ENCODE results near the gene MAPKAP1. TPM values are rescaled to one million over a fixed set of nuclear protein-coding genes. Genes with fewer than 3 reads are reported as not detected.

Gene MAPKAP1
- total RNA-seq, 2 experiments from 2014 or later = 66.2 to 78.8 TPM

DNA sequence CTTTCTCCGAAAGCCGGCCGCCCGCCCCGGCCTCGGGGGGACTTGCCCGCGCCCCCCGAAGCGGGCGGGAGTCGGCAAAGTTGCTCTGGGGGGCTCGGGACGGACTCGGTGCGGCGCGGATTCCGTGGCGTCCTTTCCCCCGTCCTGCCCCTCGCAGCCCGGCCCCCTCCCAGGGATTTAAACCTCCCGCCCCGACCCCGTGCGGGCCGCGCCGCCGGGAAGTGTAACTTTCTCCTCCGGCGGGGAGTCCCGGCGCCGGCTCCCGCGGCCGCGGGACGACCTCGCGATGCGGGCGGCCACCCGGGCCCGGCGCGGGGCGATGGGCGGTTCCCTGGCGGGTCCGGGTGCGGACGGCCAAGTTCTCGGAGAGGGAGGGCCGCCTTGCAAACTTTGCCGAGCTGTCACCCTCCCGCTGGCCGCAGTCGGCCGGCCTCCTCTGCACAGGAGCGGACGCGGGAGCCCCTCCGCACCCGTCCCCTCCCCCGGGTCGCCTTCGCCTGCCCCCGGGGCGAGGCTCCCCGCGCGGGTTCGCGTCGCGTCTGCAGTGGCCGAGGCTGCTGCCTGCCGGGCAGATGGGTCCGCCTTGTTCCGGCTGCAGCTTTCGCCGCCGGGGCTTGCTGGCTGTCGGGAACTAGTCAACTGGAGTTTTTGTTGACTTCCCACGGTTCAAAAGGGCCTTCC is 40.9 kb upstream of the MAPKAP1 start:
- Histone ChIP-seq H3K4me3 (ENCODE audit: low read depth, low read length, poor library complexity, severe bottlenecking) (peak overlapping the region; percentile 70), H3K36me3 (ENCODE audit: insufficient read depth, low read length) (peaks cover 21% of the 10 kb centered on the region), H3K27ac (ENCODE audit: low read depth, low read length, poor library complexity, severe bottlenecking) (no peak overlapping the region), H3K9me2 (ENCODE audit: insufficient read depth, low read length) (no peaks in the 10 kb centered on the region), H2AFZ (ENCODE audit: low read length) (peak overlapping the region; percentile 23; the same call in 1 of the 2 replicates), H3K4me1 (ENCODE audit: insufficient read depth, low read length, poor library complexity, severe bottlenecking) (peaks cover 26% of the 10 kb centered on the region), H3K9me3 (ENCODE audit: low read length) (no peaks in the 10 kb centered on the region), H3K79me2 (ENCODE audit: insufficient read depth, low read depth, low read length) (no peaks in the 10 kb centered on the region), H3K4me2 (ENCODE audit: low read length) (peak overlapping the region; percentile 71), H4K20me1 (ENCODE audit: insufficient read depth, low read length) (peaks cover 3% of the 10 kb centered on the region; the same call in 1 of the 2 replicates)
- BruUV-seq (replicated peaks) = no TSS peak
- POLR2A ChIA-PET = no interaction called here
- CTCF ChIA-PET (ENCODE audit: unreplicated experiment) = no interaction called here
- peak; percentile 27 for DNase-seq (ENCODE audit: low spot score)
- TF ChIP-seq EZH2phosphoT487 (IDR thresholded peaks at IDR 0.05; ENCODE audit: borderline replicate concordance, low read depth, low read length) (no peak), CTCF (conservative IDR thresholded peaks at IDR 0.05; ENCODE audit: low read length) (no peak)
- intact Hi-C loops (cut with micrococcal nuclease; ENCODE audit: unreplicated experiment) = loop anchor here (2.0 to 5.0 kb wide), 2 partner anchors 73 to 341 kb away; no protein-coding TSS in a partner anchor

DNA sequence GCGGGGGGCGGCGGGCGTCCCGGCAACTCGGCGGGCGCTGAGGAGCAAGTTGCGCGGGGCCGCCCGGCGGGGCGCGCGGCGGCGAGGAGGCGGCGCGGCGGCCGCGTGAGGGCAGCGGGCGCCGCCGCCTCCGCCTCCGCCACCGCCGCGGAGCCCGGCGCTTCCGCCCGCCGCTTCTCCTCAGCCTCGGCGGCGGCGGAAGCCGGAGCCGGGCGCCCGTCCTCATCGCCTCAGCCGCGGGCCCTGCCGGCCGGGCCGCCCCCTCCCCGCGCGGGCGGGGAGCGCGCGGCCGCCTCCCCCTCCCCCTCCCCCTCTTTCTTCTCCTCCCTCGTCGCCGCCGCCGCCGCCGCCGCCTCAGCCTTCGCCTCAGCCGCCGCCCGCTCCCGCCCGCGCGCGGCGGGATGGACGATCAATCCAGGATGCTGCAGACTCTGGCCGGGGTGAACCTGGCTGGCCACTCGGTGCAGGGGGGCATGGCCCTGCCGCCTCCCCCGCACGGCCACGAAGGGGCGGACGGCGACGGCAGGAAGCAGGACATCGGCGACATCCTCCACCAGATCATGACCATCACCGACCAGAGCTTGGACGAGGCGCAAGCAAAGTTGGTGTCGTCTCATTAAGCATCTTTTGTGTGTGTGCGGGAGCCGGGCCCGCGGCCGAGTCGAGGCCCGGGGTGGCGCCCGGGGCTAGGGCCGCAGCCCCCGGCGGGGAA is 40.2 kb upstream of the MAPKAP1 start, which contains the start of gene PBX3:
Gene PBX3 (plus strand): TSS at position 321 of the 712 bp plus-strand sequence.
- Histone ChIP-seq H3K4me2 (ENCODE audit: low read length) (peak within 1 kb of the TSS; percentile 83), H3K9me2 (ENCODE audit: insufficient read depth, low read length) (no peaks in the 10 kb centered on the region), H3K4me1 (ENCODE audit: insufficient read depth, low read length, poor library complexity, severe bottlenecking) (peaks cover 26% of the 10 kb centered on the region), H3K4me3 (ENCODE audit: low read depth, low read length, poor library complexity, severe bottlenecking) (peak within 1 kb of the TSS; percentile 70), H3K79me2 (ENCODE audit: insufficient read depth, low read depth, low read length) (no peaks in the 10 kb centered on the region), H3K9me3 (ENCODE audit: low read length) (no peaks in the 10 kb centered on the region), H3K36me3 (ENCODE audit: insufficient read depth, low read length) (peaks cover 19% of the 10 kb centered on the region), H4K20me1 (ENCODE audit: insufficient read depth, low read length) (peaks cover 3% of the 10 kb centered on the region; the same call in 1 of the 2 replicates), H3K27ac (ENCODE audit: low read depth, low read length, poor library complexity, severe bottlenecking) (peak within 1 kb of the TSS; percentile 81), H2AFZ (ENCODE audit: low read length) (peak within 1 kb of the TSS; percentile 97; the same call in 1 of the 2 replicates)
- ChIA-PET POLR2A (no interaction called here), CTCF (ENCODE audit: unreplicated experiment) (no interaction called here)
- no TSS peak for BruUV-seq (replicated peaks)
- TF ChIP-seq CTCF (conservative IDR thresholded peaks at IDR 0.05; ENCODE audit: low read length) (no peak), EZH2phosphoT487 (IDR thresholded peaks at IDR 0.05; ENCODE audit: borderline replicate concordance, low read depth, low read length) (no peak)
- peak; percentile 73 for DNase-seq (ENCODE audit: low spot score)
- intact Hi-C loops (cut with micrococcal nuclease; ENCODE audit: unreplicated experiment) = loop anchor here (2.0 to 5.0 kb wide), 2 partner anchors 74 to 340 kb away; no protein-coding TSS in a partner anchor
